GM18508 (cell line): ENCODE measurements around the gene PROCA1.
"Not testable (repeated sequence)": the region's sequence is repeated elsewhere in the genome, so short reads cannot be mapped to it uniquely, and the experiment has no call there.

ENCODE experiments used
- ATAC-seq: cut with Tn5 transposase; IDR thresholded peaks from one replicate; pipeline ENCODE4 v1.9.1; 2021; ENCODE audit warnings: moderate number of reproducible peaks; ENCODE audit not compliant: insufficient read depth, unreplicated experiment

The PROCA1 gene

DNA sequence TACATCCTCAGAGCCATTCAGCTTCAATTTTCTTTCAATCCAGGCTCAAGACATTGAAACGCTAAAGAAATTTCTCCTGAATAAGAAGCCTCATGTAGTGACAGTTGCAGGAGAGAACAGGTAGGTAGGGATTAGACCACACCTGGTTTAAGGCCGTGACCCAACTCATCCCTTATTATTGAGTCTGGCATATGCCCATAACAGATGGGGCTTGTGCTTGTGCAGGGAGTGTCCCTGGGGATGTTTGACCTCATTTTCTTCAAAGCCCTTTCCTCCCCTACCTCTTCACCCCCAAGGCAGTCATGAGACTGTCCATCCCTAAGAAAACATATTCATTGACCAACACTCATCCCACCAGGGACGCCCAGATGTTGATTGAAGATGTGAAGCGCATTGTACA is 25.4 kb downstream of the PROCA1 start:
- ATAC-seq = no peak

DNA sequence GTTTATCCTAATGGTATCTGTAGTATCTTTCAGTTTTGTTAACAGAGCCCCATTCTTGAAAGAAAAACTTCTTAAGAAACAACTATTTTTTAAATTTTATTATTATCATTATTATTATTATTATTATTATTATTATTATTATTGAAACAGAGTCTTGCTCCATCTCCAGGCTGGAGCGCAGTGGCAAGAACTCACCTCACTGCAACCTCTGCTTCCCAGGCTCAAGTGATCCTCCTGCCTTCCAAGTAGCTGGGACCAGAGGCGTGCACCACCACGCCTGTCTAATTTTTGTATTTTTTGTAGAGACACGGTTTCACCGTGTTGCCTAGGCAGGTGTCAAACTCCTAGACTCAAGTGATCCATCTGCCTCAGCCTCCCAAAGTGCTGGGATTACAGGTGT is 26.3 kb downstream of the PROCA1 start:
- ATAC-seq = no peak

DNA sequence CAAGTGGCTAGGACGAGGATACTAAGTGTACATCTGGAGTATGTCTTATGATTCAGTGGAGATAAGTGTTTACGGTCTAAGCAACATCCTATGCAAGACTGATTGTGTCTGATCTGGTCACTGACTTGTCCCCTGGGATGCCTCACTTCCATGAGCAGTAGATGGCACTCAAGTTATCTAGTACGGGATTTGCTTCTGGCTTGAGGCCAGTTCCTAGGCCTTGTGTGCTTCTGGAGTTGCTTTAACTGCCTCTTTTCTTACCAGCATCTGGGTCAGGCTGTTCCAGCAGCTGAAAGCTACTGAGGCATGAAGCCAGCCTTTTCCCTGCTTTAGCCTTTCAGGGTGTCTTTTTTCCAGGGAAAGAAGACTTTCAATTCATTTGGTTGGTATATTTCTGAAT is 26.7 kb downstream of the PROCA1 start:
- no peak for ATAC-seq

DNA sequence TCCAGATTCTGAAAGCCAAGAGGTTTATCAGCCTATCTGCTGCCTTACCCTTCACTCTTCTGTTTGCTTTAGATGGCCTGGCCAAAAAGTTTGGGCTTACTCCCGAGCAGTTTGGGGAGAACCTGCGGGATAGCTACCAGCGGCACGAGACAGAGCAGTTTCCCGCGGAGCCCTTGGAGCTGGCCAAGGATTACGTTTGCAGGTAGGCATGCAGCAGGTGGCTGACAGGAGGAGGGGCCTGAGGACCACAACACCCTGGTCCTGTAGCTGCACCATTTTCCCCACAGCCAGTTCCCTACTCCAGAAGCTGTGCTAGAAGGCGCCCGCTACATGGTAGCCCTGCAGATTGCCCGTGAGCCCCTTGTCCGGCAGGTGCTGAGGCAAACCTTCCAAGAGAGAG is 29.0 kb downstream of the PROCA1 start:
- no peak for ATAC-seq

DNA sequence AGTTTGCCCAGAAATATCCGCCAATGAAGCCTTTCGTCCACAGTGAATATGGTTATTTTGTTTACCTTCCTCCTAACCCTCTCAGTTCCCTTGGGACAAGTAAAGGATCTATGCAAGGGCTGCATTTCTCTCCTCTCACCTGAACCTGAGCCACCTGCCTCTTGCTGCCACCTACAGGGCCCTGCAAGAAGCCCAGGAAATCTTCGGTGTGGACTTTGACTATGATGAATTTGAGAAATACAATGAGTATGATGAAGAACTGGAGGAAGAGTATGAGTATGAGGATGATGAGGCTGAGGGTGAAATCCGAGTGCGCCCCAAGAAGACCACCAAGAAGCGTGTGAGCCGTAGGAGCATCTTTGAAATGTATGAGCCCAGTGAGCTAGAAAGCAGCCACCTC is 35.7 kb downstream of the PROCA1 start:
- ATAC-seq = no peak

DNA sequence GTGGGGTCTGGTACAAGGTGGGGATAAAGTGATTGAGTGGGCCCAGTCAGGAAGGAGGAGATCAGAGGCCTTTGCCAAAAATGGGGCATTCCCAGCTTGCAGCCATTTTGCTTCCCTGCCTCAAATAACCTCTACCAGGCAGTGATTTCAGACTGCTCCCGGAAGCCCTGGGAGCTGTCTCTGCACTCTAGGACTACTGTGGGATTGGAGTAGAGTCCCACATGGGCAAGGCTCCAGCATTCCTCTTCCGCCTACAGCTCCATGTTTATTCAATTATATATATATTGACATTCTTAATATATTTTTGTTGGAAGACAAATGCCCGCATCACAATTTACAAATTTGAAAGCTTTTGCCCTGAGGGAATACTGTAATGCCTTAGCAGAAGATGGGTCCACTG is 36.2 kb downstream of the PROCA1 start:
- no peak for ATAC-seq

DNA sequence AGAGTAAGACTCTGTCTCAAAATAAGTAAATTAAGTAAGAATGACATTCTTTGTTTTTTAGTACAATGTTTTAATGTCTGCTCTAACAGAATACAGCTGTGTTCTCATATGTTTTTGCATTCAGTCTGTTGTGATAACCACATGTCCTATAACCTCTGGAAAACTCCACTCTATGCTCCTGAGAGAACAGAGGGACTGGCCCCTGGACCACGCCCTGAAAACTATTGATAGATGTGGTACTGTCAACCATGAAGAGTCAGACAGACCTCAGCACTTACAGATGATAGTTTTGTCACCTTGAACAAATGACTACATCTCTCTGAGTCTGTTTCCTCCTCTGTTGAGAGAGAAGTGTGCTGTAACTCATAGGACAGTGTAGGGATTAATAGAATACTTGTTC is 41.8 kb downstream of the PROCA1 start:
- no peak for ATAC-seq

DNA sequence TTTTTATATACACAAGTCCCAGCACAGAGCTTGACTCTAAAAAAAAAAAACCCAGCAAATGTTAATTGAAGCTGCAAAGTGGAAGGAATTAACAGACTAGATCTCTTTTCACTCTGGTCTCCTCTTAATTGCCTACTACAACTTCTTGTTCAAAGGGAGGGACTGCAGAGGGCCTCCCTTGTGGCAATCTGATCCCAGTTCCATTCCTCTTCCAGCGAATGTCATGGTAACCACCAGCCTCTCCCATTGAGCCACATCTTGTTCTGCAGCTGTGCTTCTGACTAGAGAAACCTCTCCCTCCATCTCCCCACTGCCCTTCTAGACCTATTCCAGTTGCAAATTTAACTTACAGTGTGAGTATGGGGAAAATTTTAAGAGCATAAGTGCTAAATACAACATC is 43.8 kb downstream of the PROCA1 start:
- ATAC-seq = no peak

DNA sequence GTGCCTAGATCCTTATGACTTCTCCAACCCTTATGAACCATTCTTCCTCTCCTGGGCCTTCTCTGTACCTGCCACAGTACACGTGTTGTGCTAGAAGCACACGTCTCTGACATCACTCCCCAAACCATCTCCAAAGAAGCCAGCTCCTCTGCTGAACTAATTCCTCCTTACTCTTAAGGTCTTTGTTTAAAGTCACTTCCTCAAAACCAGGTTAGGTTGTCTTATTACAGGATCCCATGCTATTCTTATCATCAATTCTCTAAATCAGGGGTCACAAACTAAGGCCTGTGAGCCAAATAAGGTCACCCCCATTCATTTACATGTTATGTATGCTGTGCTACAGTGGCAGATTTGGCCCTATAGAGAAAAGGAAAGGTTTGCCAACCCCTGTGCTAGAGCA is 45.7 kb downstream of the PROCA1 start:
- no peak for ATAC-seq

DNA sequence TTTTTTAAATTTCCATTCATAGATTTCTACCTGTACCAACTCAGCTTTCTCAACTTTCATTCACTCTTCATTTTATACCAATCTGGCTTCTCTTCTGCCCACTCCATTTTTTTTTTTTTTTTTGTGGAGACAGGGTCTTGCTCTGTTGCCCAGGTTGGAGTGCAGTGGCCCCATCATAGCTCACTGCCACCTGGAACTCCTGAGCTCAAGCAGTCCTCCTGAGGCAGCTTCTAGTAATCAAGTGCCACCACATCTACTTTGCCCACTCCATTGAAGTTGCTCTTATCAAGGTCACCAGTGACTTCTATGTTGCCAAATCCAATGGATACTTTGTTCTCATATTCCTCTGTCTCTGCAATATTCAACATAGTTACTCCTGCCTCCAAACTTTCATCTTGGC is 48.0 kb downstream of the PROCA1 start:
- no peak for ATAC-seq

DNA sequence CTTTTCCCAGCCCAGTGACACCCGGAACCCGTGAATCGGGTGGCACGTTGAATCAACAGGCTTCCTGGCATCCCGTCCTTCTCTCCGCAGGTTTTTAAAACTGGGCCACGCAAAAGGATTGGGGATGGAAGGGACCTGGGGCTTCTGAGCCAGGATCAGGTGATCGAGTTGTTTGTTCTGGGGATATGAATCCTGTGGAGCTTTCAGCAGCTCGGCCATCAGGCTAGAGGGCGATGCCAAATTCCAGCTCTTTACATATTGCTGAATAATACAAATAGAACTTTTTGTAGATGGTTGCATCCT is 49.2 kb downstream of the PROCA1 start:
- ATAC-seq = no peak

DNA sequence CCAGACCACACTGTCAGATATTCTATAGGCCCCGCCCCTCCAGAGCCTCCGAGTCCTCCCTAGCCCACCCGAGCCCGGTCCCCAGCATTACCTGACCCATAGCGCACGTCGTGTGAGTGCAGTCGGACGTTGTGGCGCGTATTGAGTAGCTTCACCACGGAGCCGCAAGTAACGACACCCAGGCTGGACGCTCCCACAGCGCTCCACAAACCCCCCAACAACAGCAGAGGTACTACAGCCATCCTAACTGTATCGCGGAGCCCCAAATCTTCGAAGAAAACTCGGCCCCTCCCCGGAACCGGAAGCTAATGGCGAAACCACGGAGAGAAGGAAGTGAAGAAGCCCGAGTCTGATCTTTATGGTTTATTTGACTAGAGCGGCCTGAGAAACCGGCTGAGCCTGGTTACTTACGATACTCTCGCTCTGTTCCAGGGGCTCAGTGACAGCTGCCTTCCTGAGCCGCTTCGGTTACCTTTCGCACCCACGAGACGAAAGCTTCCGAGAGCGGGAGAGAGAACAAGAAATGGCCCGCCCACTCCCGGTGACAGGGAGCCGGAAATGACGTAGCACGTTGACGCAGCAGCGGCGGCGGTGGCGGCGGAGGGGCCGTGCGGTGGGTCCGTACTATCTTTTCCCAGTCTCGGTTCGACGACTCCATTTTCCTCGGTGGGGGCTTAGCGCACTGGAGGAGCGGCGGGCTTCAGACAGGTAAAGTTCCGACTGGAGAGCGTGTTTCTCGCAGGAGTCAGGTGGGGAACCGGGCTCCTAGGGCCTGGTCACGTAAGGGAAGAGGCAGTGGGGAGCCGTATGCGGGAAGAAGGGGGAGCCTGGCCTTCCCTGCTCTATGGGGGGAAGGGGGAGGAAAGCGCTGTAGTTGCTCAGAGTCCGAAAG is 49.8 kb downstream of the PROCA1 start, which contains the start of the genes SDF2 and SUPT6H:
SDF2 (minus strand) TSS at position 272 of the 892 bp plus-strand sequence; CDS start at position 242, 30 bp downstream.
SUPT6H (plus strand) TSS at position 571 of the 892 bp plus-strand sequence. CDS start 11,197 bp downstream, outside the sequence.
- peak; percentile 45 for ATAC-seq

DNA sequence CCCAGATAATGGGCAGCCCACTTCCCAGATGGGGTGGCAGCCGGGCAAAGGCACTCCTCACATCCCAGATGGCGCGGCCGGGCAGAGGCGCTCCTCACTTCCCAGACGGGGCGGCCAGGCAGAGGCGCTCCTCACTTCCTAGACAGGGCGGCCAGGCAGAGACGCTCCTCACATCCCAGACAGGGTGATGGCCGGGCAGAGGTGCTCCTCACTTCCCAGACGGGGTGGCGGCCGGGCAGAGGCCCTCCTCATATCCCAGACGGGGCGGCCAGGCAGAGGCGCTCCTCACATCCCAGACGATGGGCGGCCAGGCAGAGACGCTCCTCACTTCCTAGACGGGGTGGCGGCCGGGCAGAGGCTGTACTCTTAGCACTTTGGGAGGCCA is 52.2 kb downstream of the PROCA1 start:
- ATAC-seq = not testable (repeated sequence)

DNA sequence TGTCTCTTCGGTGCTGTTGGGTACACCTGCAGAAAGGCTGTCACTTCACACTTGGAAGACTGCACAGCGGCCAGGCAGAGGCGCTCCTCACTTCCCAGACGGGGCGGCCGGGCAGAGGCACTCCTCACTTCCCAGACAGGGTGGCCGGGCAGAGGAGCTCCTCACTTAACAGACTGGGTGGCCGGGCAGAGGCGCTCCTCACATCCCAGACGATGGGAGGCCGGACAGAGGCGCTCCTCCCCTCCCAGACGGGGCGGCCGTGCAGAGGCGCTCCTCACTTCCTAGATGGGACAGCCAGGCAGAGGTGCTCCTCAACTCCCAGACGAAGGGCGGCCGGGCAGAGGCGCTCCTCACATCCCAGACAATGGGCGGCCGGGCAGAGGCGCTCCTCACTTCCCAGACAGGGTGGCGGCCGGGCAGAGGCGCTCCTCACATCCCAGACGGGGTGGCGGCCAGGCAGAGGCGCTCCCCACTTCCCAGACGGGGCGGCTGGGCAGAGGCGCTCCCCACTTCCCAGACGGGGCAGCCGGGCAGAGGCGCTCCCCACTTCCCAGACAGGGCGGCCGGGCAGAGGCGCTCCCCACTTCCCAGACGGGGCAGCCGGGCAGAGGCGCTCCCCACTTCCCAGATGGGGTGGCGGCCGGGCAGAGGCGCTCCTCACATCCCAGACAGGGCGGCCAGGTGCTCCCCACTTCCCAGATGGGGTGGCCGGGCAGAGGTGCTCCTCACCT is 52.8 kb downstream of the PROCA1 start:
- not testable (repeated sequence) for ATAC-seq

DNA sequence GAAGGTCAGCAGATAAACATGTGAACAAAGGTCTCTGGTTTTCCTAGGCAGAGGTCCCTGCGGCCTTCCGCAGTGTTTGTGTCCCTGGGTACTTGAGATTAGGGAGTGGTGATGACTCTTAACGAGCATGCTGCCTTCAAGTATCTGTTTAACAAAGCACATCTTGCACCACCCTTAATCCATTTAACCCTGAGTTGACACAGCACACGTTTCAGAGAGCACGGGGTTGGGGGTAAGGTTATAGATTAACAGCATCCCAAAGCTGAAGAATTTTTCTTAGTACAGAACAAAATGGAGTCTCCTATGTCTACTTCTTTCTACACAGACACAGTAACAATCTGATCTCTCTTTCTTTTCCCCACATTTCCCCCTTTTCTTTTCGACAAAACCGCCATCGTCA is 53.3 kb downstream of the PROCA1 start:
- not testable (repeated sequence) for ATAC-seq

DNA sequence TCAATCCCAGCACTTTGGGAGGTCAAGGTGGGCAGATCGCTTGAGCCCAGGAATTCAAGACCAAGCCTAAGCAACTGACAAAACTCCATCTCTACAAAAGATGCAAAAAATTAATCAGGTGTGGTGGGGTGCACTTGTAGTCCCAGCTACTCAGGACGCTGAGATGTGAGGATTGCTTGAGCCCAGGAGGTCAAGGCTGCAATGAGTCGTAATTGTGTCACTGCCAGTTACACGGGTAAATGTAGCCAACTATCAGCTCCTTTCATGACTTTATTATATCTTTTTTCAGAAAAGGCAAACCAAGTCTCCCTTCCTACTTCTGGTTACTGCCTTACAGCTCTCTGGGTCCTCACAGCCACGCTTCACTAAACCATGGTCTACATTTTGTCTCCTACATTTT is 53.9 kb downstream of the PROCA1 start:
- no peak for ATAC-seq

DNA sequence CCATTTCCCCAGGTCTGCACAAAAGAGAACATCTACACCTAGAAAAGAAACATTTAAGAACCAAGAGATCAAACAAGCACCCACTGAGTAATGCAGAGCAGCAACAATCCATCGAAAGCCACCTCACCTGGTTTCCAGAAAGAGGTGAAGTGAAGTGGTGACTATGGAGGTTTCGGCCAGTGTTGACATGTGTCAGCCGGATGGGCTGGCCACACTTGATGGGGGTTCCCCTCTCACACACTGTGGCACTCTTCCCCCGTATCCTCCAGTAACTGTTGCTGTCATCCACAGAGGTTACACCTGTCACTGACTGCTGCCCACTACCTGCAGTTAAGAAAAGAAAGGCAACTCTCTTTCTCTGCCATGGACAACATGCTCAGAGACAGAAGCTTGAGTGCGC is 56.5 kb downstream of the PROCA1 start:
- no peak for ATAC-seq
